ENCODE measurements around the gene PARVB.

GRCh38 chr22:44068422-44069191, 44.5 kb downstream of the PARVB start:
- TF ChIP-seq CTCF (IDR thresholded peaks at IDR 0.05; ENCODE audit: low read length), result no peak
- TF ChIP-seq EZH2 (IDR thresholded peaks at IDR 0.05; ENCODE audit: borderline replicate concordance, low read length), result no peak

Measured in OCI-LY1 (cell line).